ENCODE results near the gene MAGEF1.

MAGEF1 gene

GRCh38 chr3:184662187-184662586 is 49.7 kb downstream of the MAGEF1 start:
- H3K23ac ChIP-seq (ENCODE audit: low read depth, low read length, poor library complexity): no peak overlapping the region
- peaks cover 0 to 2% of the 10 kb centered on the region in 2 donors for H3K9me3 ChIP-seq (replicated peaks in 1 of 2; ENCODE audit: control insufficient read depth in 2 of 2, insufficient read depth in 1 of 2, low read depth in 1 of 2, low read length in 2 of 2)
- no peak overlapping the region for H2BK12ac ChIP-seq (ENCODE audit: low read length)
- no peak overlapping the region for H2AFZ ChIP-seq (ENCODE audit: low read length)
- H2AK5ac ChIP-seq (ENCODE audit: low read depth, low read length): no peak overlapping the region
- no peak overlapping the region for H2BK5ac ChIP-seq (ENCODE audit: low read length)
- no peak overlapping the region for H3K18ac ChIP-seq (ENCODE audit: low read length)
- H3K79me1 ChIP-seq (ENCODE audit: low read depth, low read length): no peaks in the 10 kb centered on the region
- no peak overlapping the region for H3K4ac ChIP-seq (ENCODE audit: low read length)
- no peak overlapping the region for H4K91ac ChIP-seq (ENCODE audit: low read depth, low read length, poor library complexity)
- no peak overlapping the region for H3K4me3 ChIP-seq (ENCODE audit: low read length in 2 of 2)
- peaks cover 0 to 16% (median 0%) of the 10 kb centered on the region in 3 experiments for H3K27me3 ChIP-seq (ENCODE audit: control insufficient read depth in 3 of 3, insufficient read depth in 3 of 3, low read depth in 1 of 3, low read length in 3 of 3)
- no peak overlapping the region for H3K4me2 ChIP-seq (ENCODE audit: insufficient read depth, low read length, poor library complexity, severe bottlenecking)
- peaks cover 19 to 33% of the 10 kb centered on the region in 2 donors for H3K4me1 ChIP-seq (ENCODE audit: control insufficient read depth in 2 of 2, insufficient read depth in 1 of 2, low read depth in 1 of 2, low read length in 2 of 2)
- H4K8ac ChIP-seq (ENCODE audit: low read depth, low read length): no peak overlapping the region
- no peak for DNase-seq (ENCODE audit: low spot score)
- H3K9ac ChIP-seq (ENCODE audit: low read depth, low read length, poor library complexity): no peak overlapping the region
- no peaks in the 10 kb centered on the region for H3K36me3 ChIP-seq (replicated peaks in 1 of 2; ENCODE audit: control insufficient read depth in 2 of 2, insufficient read depth in 2 of 2, low read length in 2 of 2)
- H3K14ac ChIP-seq (ENCODE audit: low read length): no peak overlapping the region
- H2BK15ac ChIP-seq (ENCODE audit: low read length): no peak overlapping the region
- H2BK120ac ChIP-seq (ENCODE audit: low read depth, low read length): no peak overlapping the region
- WGBS, 2 donors (ENCODE audit: extremely low coverage in 2 of 2, insufficient read length in 2 of 2, insufficient replicate concordance in 1 of 2): no CpG with 5 or more reads among the region's 5 CpGs
- H3K27ac ChIP-seq (replicated peaks; ENCODE audit: low read length): no peak overlapping the region

GRCh38 chr3:184660931-184661330 is 50.9 kb downstream of the MAGEF1 start:
- H2BK5ac ChIP-seq (ENCODE audit: low read length): no peak overlapping the region
- H2AFZ ChIP-seq (ENCODE audit: low read length): peak overlapping the region; percentile 36
- peak overlapping the region; percentile 1 for H2BK12ac ChIP-seq (ENCODE audit: low read length)
- no peak overlapping the region for H3K23ac ChIP-seq (ENCODE audit: low read depth, low read length, poor library complexity)
- no peak overlapping the region for H2BK120ac ChIP-seq (ENCODE audit: low read depth, low read length)
- DNase-seq (ENCODE audit: low spot score): no peak
- no peaks in the 10 kb centered on the region for H3K79me1 ChIP-seq (ENCODE audit: low read depth, low read length)
- no peak overlapping the region for H3K4ac ChIP-seq (ENCODE audit: low read length)
- H3K4me2 ChIP-seq (ENCODE audit: insufficient read depth, low read length, poor library complexity, severe bottlenecking): no peak overlapping the region
- WGBS, 2 donors (ENCODE audit: extremely low coverage in 2 of 2, insufficient read length in 2 of 2, insufficient replicate concordance in 1 of 2): no CpG with 5 or more reads among the region's 6 CpGs
- H3K9ac ChIP-seq (ENCODE audit: low read depth, low read length, poor library complexity): no peak overlapping the region
- H2AK5ac ChIP-seq (ENCODE audit: low read depth, low read length): peak overlapping the region; percentile 65
- H4K8ac ChIP-seq (ENCODE audit: low read depth, low read length): no peak overlapping the region
- H3K27ac ChIP-seq (replicated peaks; ENCODE audit: low read length): no peak overlapping the region
- H3K4me1 ChIP-seq (ENCODE audit: control insufficient read depth in 2 of 2, insufficient read depth in 1 of 2, low read depth in 1 of 2, low read length in 2 of 2): peaks cover 28 to 42% of the 10 kb centered on the region in 2 donors
- no peak overlapping the region for H3K14ac ChIP-seq (ENCODE audit: low read length)
- H3K9me3 ChIP-seq (replicated peaks in 1 of 2; ENCODE audit: control insufficient read depth in 2 of 2, insufficient read depth in 1 of 2, low read depth in 1 of 2, low read length in 2 of 2): peaks cover 0 to 2% of the 10 kb centered on the region in 2 donors
- H3K36me3 ChIP-seq (replicated peaks in 1 of 2; ENCODE audit: control insufficient read depth in 2 of 2, insufficient read depth in 2 of 2, low read length in 2 of 2): no peaks in the 10 kb centered on the region
- no peak overlapping the region for H2BK15ac ChIP-seq (ENCODE audit: low read length)
- peaks cover 0 to 8% (median 0%) of the 10 kb centered on the region in 3 experiments for H3K27me3 ChIP-seq (ENCODE audit: control insufficient read depth in 3 of 3, insufficient read depth in 3 of 3, low read depth in 1 of 3, low read length in 3 of 3)
- H3K4me3 ChIP-seq (ENCODE audit: low read length in 2 of 2): no peak overlapping the region
- peak overlapping the region; percentile 33 for H4K91ac ChIP-seq (ENCODE audit: low read depth, low read length, poor library complexity)
- peak overlapping the region; percentile 70 for H3K18ac ChIP-seq (ENCODE audit: low read length)

All from neuronal stem cell (in vitro differentiated cells).